Stimulated activated CD4-positive, alpha-beta T cell treated with anti-CD3 and anti-CD28 coated beads, Interleukin-12 subunit alpha, Interleukin-12 subunit beta, amount 100 ng/mL, for 48 hours (primary cell): ENCODE results near the gene ATP12A.
"Not testable (repeated sequence)": the region's sequence is repeated elsewhere in the genome, so short reads cannot be mapped to it uniquely, and the experiment has no call there.

Experiments used
- DNase-seq, 3 donors: peaks; one replicate each; pipeline ENCODE4 v3.0.0-alpha.2; 2020; ENCODE audit warnings: low read depth in 2 of 3, low spot score in 1 of 3

Gene ATP12A

DNA sequence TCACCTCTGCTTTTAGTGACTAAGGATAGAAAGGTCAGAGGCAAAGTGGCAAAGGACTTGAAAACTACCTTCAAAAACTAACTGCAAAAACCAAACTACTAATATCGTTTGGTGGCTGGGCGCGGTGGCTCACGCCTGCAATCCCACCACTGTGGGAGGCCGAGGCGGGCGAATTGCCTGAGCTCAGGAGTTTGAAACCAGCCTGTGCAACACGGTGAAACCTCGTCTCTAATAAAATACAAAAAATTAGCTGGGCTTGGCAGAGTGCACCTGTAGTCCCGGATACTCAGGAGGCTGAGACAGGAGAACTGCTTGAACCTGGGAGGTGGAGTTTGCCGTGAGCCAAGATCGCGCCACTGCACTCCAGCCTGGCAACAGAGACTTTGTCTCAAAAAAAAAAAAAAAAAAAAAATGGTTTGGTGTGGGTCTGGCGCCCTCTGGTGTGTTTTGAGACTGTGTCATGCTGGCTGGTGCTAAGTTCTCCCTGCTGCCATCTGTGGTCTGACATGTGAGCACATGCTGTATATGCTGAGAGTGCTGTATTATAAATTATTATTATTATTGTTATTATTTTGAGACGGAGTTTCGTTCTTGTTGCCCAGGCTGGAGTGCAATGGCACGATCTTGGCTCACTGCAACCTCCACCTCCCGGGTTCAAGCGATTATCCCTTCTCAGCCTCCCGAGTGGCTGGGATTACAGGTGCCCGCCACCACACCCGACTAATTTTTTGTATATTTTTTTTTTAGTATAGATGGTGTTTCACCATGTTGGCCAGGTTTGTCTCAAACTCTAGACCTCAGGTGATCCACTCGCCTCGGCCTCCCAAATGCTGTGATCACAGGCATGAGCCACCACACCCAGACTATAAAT, 47.8 kb downstream of the ATP12A start:
- peak; percentile 38 to 55 (median 51) for DNase-seq

DNA sequence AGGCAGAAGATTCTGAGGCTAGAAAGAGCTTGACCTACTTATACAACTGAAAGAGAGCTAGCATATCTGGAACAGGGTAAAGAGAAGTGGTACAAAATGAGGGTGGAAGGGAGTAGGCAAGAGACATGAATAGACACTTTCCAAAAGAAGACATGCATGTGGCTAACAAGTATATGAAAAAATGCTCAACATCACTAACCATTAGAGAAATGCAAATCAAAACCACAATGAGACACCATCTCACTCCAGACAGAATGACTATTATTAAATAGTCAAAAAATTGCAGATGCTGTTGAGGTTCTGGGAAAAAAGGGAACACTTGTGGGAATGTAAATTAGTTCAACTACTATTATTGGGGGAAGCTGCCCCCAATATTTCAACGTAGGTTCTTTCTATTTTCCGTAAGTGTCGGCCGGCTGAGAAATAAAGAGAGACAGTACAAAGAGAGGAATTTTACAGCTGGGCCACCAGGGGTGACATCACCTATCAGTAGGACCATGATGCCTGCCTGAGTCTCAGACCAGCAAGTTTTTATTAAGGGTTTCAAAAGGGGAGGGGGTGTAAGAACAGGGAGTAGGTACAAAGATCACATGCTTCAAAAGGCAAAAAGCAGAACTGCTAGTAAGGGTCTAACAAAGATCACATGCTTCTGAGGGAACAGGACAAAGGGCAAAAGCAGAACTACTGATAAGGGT, 50.8 kb downstream of the ATP12A start:
- not testable (repeated sequence) for DNase-seq

DNA sequence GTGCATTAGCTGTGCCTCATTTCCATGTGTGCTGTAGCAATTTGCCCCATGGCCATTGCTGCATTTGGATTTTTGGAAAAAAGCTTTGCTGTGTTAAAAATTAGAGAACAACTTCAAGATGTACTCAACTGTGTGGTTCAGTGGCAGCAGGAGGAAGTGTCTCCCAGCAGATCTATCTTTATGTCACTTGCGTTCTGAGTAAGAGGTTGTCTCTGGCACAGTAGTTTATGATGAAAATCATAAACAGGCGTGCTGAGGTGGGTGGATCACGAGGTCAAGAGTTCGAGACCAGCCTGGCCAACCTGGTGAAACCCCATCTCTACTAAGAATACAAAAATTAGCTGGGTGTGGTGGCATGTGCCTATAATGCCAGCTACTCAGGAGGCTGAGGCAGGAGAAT, 54.7 kb downstream of the ATP12A start:
- no peak for DNase-seq

DNA sequence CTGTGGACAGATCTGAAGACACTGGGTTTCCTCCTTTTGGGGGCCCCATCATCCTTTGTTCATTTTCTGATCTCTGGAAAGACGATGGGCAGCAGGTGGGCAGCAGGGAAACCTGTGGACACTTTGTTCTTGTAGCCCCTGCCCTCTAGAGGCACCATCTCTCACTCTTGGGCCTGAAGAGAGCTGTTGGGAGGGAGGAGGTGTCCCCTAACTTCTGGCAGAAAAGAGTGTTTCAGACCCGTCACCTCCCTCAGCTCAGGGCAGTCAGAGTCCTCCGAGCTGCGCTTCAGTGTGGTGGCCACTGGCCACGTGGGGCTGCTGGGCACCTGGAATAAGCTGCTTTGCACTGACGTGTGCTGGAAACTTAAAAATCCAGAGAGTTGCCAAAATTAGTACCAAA, 56.8 kb downstream of the ATP12A start:
- no peak for DNase-seq

DNA sequence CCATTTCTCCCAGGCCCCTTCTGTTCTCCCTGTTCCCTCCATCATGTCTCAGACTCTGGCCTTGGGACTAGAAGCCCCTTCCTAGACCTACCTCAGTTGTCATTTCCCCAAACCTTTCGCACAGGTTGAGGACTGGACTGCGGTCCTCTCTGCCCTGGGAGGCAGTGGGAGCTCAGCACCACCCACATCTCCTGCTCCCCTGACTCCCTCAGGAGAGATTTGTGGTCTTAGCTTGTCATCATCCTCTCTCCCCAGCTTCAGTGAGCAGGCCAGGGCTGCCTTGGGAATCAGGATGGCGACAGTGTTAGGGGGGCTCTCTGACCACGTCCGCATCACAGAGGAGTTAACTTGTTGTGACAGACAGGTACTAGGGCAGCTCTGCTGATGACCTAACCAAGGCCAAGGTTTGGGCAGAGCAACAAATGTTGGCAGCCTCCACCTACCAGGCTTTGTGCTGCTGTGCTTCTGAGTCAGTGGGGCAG, 58.2 kb downstream of the ATP12A start:
- DNase-seq, result no peak

DNA sequence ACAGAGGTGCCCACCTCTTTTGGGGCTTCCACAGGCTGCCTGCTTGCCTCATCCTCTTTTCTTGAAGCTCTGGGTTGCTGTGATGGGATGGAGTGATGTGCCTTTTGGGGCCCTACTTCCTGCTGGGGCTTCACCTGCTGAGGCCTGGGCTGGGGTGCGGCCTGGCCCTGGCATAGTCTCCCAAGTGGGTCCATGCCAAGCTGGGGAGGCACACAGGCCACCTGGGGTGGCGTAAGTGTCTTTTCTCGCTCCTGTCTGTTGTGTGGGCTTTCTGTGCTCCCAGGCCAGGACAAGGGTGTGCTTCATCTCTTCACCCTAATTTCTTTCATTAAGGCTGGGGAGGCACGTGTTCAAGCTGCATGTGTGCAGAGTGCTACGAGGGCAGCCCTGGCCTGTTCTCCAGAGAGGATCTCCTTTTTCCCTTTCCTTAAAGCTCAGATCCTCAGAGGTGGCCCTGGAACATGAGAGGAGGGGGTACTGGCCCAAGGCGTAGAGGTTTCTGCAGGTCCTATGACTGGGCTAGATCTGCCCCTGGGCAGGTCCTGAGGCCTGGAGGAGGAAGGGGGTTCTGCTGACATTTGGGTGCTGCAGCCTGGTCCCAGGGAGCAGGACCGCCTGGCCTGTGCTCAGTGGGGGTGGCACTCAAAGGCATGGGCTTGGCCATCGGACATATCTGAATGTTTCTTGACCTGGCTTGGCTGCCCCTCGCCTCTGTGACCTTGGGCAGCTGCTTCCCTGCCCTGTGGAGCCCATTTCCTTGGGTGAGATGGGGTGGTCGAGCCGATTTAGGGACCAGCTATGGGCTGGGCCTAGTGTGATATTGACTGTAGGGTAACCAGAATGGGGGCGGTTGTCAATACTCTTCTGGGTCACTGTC, 60.0 kb downstream of the ATP12A start:
- no peak for DNase-seq

- DNase-seq, result no peak
These were observed 60.9 kb downstream of the ATP12A start for GRCh38 chr13:24741016-24741662.

DNA sequence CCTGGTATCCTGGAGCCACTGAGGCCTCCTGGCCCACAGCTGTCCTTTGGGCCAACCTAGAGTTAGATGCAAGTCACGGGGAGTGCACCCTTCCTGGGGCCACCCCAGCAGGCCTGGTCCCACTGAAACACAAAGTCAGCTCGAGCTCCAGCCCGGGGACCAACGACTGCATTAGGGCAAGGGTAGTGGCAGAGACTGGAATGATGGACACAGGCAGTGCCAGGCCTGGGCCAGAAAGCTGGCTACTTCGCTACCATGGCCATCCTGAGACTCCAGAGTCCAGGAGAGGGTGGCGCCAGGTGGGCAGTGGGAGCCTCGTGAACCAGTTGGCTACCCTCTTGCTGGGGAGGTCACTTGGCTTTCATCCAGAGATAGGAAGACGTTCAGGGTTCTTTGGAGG, 61.6 kb downstream of the ATP12A start:
- no peak for DNase-seq

DNA sequence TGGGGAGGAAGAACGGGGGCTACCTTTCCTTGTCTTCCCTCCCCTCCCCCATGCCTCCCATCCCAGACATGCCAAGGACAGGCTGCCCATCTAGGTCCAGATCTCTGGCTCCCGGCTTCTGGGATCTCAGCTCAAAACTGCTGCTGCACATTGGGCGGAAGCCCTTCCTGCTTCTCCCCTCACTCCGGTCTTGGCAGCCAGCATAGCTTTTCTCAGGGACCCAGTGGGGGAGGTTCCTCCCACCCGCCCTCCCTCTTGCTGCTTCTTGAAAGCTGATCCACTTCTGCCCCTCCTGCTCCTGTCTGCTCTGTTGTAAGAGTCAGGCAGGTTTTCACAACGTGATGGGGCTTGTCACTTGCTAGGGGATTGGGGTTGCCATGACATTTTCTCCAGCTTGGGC, 62.1 kb downstream of the ATP12A start:
- DNase-seq, result no peak

- DNase-seq, result no peak
These were observed 62.8 kb downstream of the ATP12A start for GRCh38 chr13:24742977-24743376.

DNA sequence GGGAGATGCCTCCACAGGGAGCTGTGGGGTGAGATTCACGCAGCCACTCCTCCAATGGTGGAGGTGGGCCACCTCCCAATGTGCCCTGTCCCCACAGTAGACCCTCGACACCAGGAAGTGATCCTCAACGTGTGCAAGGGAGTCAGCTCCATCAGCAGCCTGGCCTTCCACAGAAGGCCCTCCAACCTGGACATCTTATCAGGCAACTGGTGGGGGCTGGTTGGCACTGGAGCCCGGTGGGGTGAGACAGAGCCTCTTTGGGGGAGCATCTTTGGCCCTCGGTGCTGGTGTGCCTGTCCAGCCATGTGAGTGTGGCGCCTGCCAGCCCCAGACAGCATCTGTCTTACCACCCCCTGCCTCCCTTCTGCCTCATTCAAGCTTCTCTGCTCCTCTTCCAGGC, 64.0 kb downstream of the ATP12A start:
- no peak for DNase-seq

GRCh38 chr13:24745516-24745860, 65.3 kb downstream of the ATP12A start:
- no peak for DNase-seq

DNA sequence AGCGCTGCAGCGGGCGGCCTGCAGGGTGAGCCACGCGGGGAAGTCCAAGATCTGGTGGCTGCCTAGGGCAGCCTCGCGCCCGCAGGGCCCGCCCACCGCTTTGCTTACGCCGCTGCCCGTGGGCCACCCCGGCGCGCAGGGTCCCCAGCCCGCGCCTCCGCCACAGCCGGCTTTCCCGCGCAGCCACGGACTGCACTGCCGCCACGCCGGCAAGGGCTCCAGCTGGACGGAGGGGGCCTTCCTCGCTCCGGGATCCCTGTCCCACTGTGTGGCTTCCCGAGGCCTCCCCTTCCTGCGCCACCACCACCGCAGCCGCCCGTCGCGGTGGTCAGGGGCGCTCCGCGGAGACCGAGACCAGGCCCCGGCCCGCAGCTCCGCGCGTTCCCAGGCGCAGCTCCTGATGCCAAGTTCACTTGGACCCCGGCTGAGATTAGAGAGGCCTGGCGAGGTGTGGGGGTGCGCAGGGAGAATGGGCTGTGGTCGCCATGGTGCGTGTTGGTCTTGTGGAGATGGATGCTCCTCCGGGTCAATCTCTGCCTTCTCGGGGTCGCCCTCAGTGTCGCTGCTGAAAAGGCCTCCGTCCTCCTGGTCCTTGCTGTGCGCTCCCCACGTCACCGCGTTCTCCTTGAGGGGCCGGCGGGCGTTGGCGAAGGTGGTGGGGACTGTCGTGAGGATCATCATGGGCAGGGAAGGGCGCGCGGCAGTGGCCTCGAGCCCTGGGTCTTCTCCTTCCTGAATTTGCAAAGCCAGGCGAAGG, 65.8 kb downstream of the ATP12A start:
- no peak for DNase-seq

DNA sequence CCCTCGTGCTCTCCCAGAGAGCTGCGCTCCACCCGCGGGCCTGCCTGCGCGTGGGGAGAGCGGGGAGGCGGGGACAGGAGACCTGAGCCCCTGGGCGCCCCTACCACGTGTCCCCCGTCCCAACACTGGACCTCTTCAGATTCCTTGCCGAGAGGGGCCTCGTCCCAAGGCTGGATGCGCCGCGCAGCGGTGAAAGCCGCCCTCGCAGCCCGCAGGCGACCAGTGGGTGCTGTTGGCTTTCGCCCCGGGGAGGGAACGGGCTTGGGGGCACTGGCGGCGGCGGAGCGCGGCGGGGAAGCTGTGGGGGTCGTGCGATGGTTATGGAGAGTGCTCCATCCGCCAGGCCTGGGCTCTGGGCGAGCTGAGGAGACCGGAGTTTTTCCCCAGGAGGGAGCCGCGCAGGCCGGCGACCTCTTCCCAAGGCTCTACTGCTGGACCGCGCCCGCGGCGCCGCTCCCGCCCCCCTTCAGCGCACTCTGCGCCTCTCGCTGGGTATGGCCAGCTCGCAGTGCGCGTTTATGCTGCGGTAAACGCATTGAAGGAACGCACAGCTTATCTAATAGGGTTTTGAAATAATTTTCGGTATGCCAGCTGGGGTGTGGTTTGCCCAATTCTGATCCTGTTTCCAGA, 66.5 kb downstream of the ATP12A start:
- no peak for DNase-seq

GRCh38 chr13:24747248-24748060, 67.2 kb downstream of the ATP12A start:
- DNase-seq, result no peak

GRCh38 chr13:24748061-24748400, 67.8 kb downstream of the ATP12A start:
- no peak for DNase-seq

DNA sequence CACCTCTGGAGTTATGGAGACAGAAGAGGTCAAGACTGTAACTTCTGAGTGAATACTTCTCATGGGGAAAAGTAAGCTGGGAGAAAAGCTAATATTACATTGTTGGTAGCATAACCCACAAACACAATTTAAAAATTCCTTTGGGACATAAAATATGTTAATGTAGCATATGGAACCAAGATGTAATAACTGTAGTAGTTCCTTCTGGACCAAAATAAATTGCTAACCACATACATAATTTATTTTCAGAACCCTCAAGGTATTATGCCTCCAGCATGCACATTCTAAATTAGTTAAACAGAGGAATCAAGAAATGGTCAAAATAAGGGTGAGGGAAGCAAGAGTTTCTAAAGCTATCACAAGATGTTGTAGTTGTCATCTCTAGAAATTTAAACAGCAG, 79.0 kb downstream of the ATP12A start:
- DNase-seq, result no peak
